Jurkat, Clone E6-1 (cell line): Measurements from ENCODE around the gene ST3GAL4.
"Not testable (repeated sequence)": the region's sequence is repeated elsewhere in the genome, so short reads cannot be mapped to it uniquely, and the experiment has no call there.

ENCODE experiments used
- DNase-seq: peaks from one replicate; pipeline ENCODE4 v3.0.0-alpha.2; 2011; ENCODE audit warnings: low read depth, low spot score
- H3K4me3 ChIP-seq: 2 replicates; pipeline ENCODE4 v1.5.1; 2011; ENCODE audit warnings: mild to moderate bottlenecking, low read length, control low read depth, moderate library complexity

Gene ST3GAL4

GRCh38 chr11:126358763-126359160 lies 3.3 kb downstream of the ST3GAL4 start:
- no peak for DNase-seq
- no peak overlapping the region for H3K4me3 ChIP-seq

- no peak for DNase-seq
- H3K4me3 ChIP-seq: no peak overlapping the region
Measured at GRCh38 chr11:126359431-126360048, 4.1 kb downstream of the ST3GAL4 start.

- no peak overlapping the region for H3K4me3 ChIP-seq
- no peak for DNase-seq
Measured at GRCh38 chr11:126360049-126360446, 4.6 kb downstream of the ST3GAL4 start.

- no peak overlapping the region for H3K4me3 ChIP-seq
- DNase-seq: no peak
Measured at GRCh38 chr11:126361400-126361799, 5.9 kb downstream of the ST3GAL4 start.

- H3K4me3 ChIP-seq: no peak overlapping the region
- DNase-seq: no peak
Measured at GRCh38 chr11:126362879-126363655, 7.6 kb downstream of the ST3GAL4 start.

GRCh38 chr11:126363706-126364248 lies 8.3 kb downstream of the ST3GAL4 start:
- H3K4me3 ChIP-seq: no peak overlapping the region
- DNase-seq: no peak

- not testable (repeated sequence) for H3K4me3 ChIP-seq
Measured at GRCh38 chr11:126364735-126365134, 9.2 kb downstream of the ST3GAL4 start.

GRCh38 chr11:126365508-126365907 lies 10.0 kb downstream of the ST3GAL4 start:
- not testable (repeated sequence) for H3K4me3 ChIP-seq, DNase-seq

More at GRCh38 chr11:126364735-126365134, 9.2 kb downstream of the ST3GAL4 start:
- DNase-seq: not testable (repeated sequence)

GRCh38 chr11:126366064-126366822 lies 10.8 kb downstream of the ST3GAL4 start:
- no peak for DNase-seq
- no peak overlapping the region for H3K4me3 ChIP-seq

GRCh38 chr11:126366823-126367654 lies 11.6 kb downstream of the ST3GAL4 start:
- not testable (repeated sequence) for H3K4me3 ChIP-seq, DNase-seq

- DNase-seq, H3K4me3 ChIP-seq: not testable (repeated sequence)
Measured at GRCh38 chr11:126367806-126368205, 12.3 kb downstream of the ST3GAL4 start.

- not testable (repeated sequence) for H3K4me3 ChIP-seq, DNase-seq
Measured at GRCh38 chr11:126368336-126369119, 13.0 kb downstream of the ST3GAL4 start.

- no peak for DNase-seq
- no peak overlapping the region for H3K4me3 ChIP-seq
Measured at GRCh38 chr11:126370016-126370415, 14.5 kb downstream of the ST3GAL4 start.

GRCh38 chr11:126371595-126371994 lies 16.1 kb downstream of the ST3GAL4 start:
- H3K4me3 ChIP-seq: no peak overlapping the region

GRCh38 chr11:126373389-126374066 lies 18.0 kb downstream of the ST3GAL4 start:
- not testable (repeated sequence) for DNase-seq

More at GRCh38 chr11:126371595-126371994, 16.1 kb downstream of the ST3GAL4 start:
- no peak for DNase-seq

GRCh38 chr11:126374562-126375300 lies 19.2 kb downstream of the ST3GAL4 start:
- DNase-seq, H3K4me3 ChIP-seq: not testable (repeated sequence)

More at GRCh38 chr11:126373389-126374066, 18.0 kb downstream of the ST3GAL4 start:
- not testable (repeated sequence) for H3K4me3 ChIP-seq

- H3K4me3 ChIP-seq: no peak overlapping the region
- DNase-seq: no peak
Measured at GRCh38 chr11:126375726-126376125, 20.2 kb downstream of the ST3GAL4 start.
